ENCODE results near the gene PCSK2. TPM values are rescaled to one million over a fixed set of nuclear protein-coding genes. Genes with fewer than 3 reads are reported as not detected.

PCSK2 gene
- total and polyA plus RNA-seq, 12 donors = 0.32 to 47.6 (median 5.3) TPM

GRCh38 chr20:17248224-17248623 lies 21.4 kb downstream of the PCSK2 start:
- no peaks in the 10 kb centered on the region for H3K27me3 ChIP-seq
- no peak overlapping the region for H3K4me3 ChIP-seq
- no peaks in the 10 kb centered on the region for H3K9me3 ChIP-seq (replicated peaks in 1 of 3)
- DNase-seq = no peak
- 76 to 87% (median 83%) methylated on average over 3 of the region's 3 CpGs for WGBS, 4 donors
- intact Hi-C loops (cut with DNase I) = no loop called here
- no peaks in the 10 kb centered on the region for H3K4me1 ChIP-seq (replicated peaks in 1 of 2)
- no peak for TF ChIP-seq POLR2A (IDR thresholded peaks at IDR 0.05)
- TF ChIP-seq, protein P1, sequence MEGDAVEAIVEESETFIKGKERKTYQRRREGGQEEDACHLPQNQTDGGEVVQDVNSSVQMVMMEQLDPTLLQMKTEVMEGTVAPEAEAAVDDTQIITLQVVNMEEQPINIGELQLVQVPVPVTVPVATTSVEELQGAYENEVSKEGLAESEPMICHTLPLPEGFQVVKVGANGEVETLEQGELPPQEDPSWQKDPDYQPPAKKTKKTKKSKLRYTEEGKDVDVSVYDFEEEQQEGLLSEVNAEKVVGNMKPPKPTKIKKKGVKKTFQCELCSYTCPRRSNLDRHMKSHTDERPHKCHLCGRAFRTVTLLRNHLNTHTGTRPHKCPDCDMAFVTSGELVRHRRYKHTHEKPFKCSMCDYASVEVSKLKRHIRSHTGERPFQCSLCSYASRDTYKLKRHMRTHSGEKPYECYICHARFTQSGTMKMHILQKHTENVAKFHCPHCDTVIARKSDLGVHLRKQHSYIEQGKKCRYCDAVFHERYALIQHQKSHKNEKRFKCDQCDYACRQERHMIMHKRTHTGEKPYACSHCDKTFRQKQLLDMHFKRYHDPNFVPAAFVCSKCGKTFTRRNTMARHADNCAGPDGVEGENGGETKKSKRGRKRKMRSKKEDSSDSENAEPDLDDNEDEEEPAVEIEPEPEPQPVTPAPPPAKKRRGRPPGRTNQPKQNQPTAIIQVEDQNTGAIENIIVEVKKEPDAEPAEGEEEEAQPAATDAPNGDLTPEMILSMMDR (IDR thresholded peaks at IDR 0.05) = no peak
- H3K27ac ChIP-seq = no peak overlapping the region
- no peaks in the 10 kb centered on the region for H3K36me3 ChIP-seq (replicated peaks in 1 of 2)

DNA sequence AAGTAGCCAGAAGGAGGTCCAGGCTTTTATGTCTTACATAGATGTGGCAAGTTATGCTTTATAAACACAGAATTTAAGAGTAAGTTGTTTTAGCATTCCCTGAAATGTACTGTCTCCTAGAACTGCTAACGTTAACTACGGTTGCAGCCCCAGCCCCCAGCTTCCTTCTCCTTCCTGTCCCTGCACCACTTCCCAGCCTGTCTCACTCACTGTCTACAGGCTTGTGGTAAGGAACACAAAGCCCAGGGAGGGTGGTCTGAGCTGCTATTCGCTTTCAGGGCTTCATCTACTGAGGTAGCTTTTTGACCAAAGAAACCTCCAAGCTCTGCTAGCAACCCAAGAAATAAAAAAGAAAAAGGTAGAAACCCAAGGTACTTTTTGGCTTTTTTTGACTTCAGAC lies 35.9 kb downstream of the PCSK2 start:
- no peaks in the 10 kb centered on the region for H3K9me3 ChIP-seq (replicated peaks in 1 of 3)
- no peak overlapping the region for H3K27ac ChIP-seq
- H3K36me3 ChIP-seq (replicated peaks in 1 of 2) = no peaks in the 10 kb centered on the region
- TF ChIP-seq, protein P1 (IDR thresholded peaks at IDR 0.05) = no peak
- no peak for TF ChIP-seq POLR2A (IDR thresholded peaks at IDR 0.05)
- WGBS, 4 donors = 31 to 55% (median 34%) methylated on average over 3 of the region's 3 CpGs
- intact Hi-C loops (cut with DNase I) = no loop called here
- no peak overlapping the region for H3K4me3 ChIP-seq
- DNase-seq = no peak
- H3K4me1 ChIP-seq (replicated peaks in 1 of 2) = no peaks in the 10 kb centered on the region
- H3K27me3 ChIP-seq = peaks cover 3% of the 10 kb centered on the region

GRCh38 chr20:17273717-17274116 lies 46.9 kb downstream of the PCSK2 start:
- Histone ChIP-seq H3K4me3 (no peak overlapping the region), H3K36me3 (replicated peaks in 1 of 2) (no peaks in the 10 kb centered on the region), H3K9me3 (replicated peaks in 1 of 3) (no peaks in the 10 kb centered on the region), H3K4me1 (replicated peaks in 1 of 2) (no peaks in the 10 kb centered on the region), H3K27ac (no peak overlapping the region), H3K27me3 (no peaks in the 10 kb centered on the region)
- TF ChIP-seq, protein P1 (IDR thresholded peaks at IDR 0.05) = no peak
- no peak for TF ChIP-seq POLR2A (IDR thresholded peaks at IDR 0.05)
- no peak for DNase-seq
- intact Hi-C loops (cut with DNase I) = no loop called here
- WGBS, 4 donors = 74 to 80% (median 78%) methylated on average over 3 of the region's 3 CpGs

DNA sequence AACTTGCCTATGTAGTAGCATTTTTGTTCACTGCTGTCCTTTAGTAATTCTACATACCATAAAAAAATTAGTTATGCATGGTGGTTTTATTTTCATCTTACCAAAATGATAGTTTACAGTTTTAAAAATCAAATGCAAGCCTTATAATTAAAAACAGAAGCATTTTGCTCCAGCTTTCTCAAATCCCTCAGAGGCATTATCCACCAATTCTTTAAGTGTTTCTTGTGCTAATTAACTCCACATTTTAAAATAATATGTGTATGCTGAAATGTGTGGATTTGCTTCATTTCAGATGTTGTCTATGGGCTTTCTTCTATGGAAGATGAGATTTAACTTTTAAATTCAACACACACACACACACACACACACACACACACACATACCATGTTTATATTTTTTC lies 49.3 kb downstream of the PCSK2 start:
- H3K4me3 ChIP-seq = no peak overlapping the region
- intact Hi-C loops (cut with DNase I) = no loop called here
- TF ChIP-seq, protein P1 (IDR thresholded peaks at IDR 0.05) = no peak
- no peak for TF ChIP-seq POLR2A (IDR thresholded peaks at IDR 0.05)

More for the DNA sequence above, 49.3 kb downstream of the PCSK2 start:
- Histone ChIP-seq H3K4me1 (replicated peaks in 1 of 2) (no peaks in the 10 kb centered on the region), H3K9me3 (replicated peaks in 1 of 3) (no peaks in the 10 kb centered on the region), H3K27ac (no peak overlapping the region), H3K27me3 (no peaks in the 10 kb centered on the region), H3K36me3 (replicated peaks in 1 of 2) (no peaks in the 10 kb centered on the region)
- DNase-seq = no peak
